ENCODE measurements around the gene KRTAP10-10. TPM values are rescaled to one million over a fixed set of nuclear protein-coding genes. Genes with fewer than 3 reads are reported as not detected.
"Not testable (repeated sequence)": the region's sequence is repeated elsewhere in the genome, so short reads cannot be mapped to it uniquely, and the experiment has no call there.

The KRTAP10-10 gene
- total and polyA plus RNA-seq, 4 donors: not detected

- no peak for DNase-seq (ENCODE audit: low spot score)
- 81% methylated on average over 10 of the region's 10 CpGs for WGBS
- H3K9me3 ChIP-seq (ENCODE audit: control insufficient read depth in 4 of 4, low read length in 3 of 4): peaks cover 0 to 6% (median 0%) of the 10 kb centered on the region in 4 donors
- H3K4me1 ChIP-seq (ENCODE audit: control insufficient read depth in 4 of 4, insufficient read depth in 4 of 4, low read length in 3 of 4): peaks cover 1 to 27% (median 16%) of the 10 kb centered on the region in 4 donors
- H3K9ac ChIP-seq (ENCODE audit: low read depth in 1 of 2, low read length in 2 of 2): no peak overlapping the region
- H3K4me3 ChIP-seq (ENCODE audit: low read depth in 1 of 3, low read length in 3 of 3): no peak overlapping the region
- TF ChIP-seq FOXA2 (IDR thresholded peaks at IDR 0.05): no peak
- TF ChIP-seq REST (IDR thresholded peaks at IDR 0.05): no peak
- TF ChIP-seq RAD21 (IDR thresholded peaks at IDR 0.05): no peak
- no peak for TF ChIP-seq ATF3 (IDR thresholded peaks at IDR 0.05)
- TF ChIP-seq EGR1 (IDR thresholded peaks at IDR 0.05; ENCODE audit: low read depth in 2 of 2): no peak
- TF ChIP-seq HNF4G (IDR thresholded peaks at IDR 0.05): no peak
- TF ChIP-seq TAF1 (conservative IDR thresholded peaks at IDR 0.05): no peak
- TF ChIP-seq MAX (IDR thresholded peaks at IDR 0.05): no peak
- no peak for TF ChIP-seq ZBTB33 (IDR thresholded peaks at IDR 0.05)
- no peak for TF ChIP-seq CTCF (IDR thresholded peaks at IDR 0.05; ENCODE audit: low read depth, low read length, missing input control)
- no peak for TF ChIP-seq RXRA (IDR thresholded peaks at IDR 0.05)
- TF ChIP-seq GABPA (IDR thresholded peaks at IDR 0.05 in 1 of 2, conservative IDR thresholded peaks at IDR 0.05 in 1 of 2): no peak
- TF ChIP-seq NR2F2 (IDR thresholded peaks at IDR 0.05): no peak
- no peak for TF ChIP-seq HNF4A (conservative IDR thresholded peaks at IDR 0.05)
- TF ChIP-seq JUND (IDR thresholded peaks at IDR 0.05): no peak
- TF ChIP-seq YY1 (IDR thresholded peaks at IDR 0.05): no peak
- TF ChIP-seq SP1 (IDR thresholded peaks at IDR 0.05): no peak
- no peak for TF ChIP-seq FOXA1 (IDR thresholded peaks at IDR 0.05)
- H3K36me3 ChIP-seq (ENCODE audit: control insufficient read depth in 4 of 4, insufficient read depth in 3 of 4, low read depth in 1 of 4, low read length in 3 of 4): no peaks in the 10 kb centered on the region
- no peaks in the 10 kb centered on the region for H3K27me3 ChIP-seq (ENCODE audit: control insufficient read depth in 4 of 4, insufficient read depth in 4 of 4, low read length in 3 of 4)
- H3K27ac ChIP-seq (ENCODE audit: low read depth in 1 of 2, low read length in 2 of 2): no peak overlapping the region
Measured at GRCh38 chr21:44590311-44590721, 46.8 kb upstream of the KRTAP10-10 start.

GRCh38 chr21:44590897-44591800, 46.0 kb upstream of the KRTAP10-10 start:
- H3K4me3 ChIP-seq (ENCODE audit: low read depth in 1 of 3, low read length in 3 of 3); H3K9ac ChIP-seq (ENCODE audit: low read depth in 1 of 2, low read length in 2 of 2); H3K9me3 ChIP-seq (ENCODE audit: control insufficient read depth in 4 of 4, low read length in 3 of 4); DNase-seq (ENCODE audit: low spot score); H3K27ac ChIP-seq (ENCODE audit: low read depth in 1 of 2, low read length in 2 of 2); H3K36me3 ChIP-seq (ENCODE audit: control insufficient read depth in 4 of 4, insufficient read depth in 3 of 4, low read depth in 1 of 4, low read length in 3 of 4); H3K27me3 ChIP-seq (ENCODE audit: control insufficient read depth in 4 of 4, insufficient read depth in 4 of 4, low read length in 3 of 4): not testable (repeated sequence)
- 68% methylated on average over 18 of the region's 19 CpGs for WGBS
- H3K4me1 ChIP-seq (ENCODE audit: control insufficient read depth in 4 of 4, insufficient read depth in 4 of 4, low read length in 3 of 4): peaks cover 1 to 27% (median 16%) of the 10 kb centered on the region in 4 donors

- not testable (repeated sequence) for DNase-seq (ENCODE audit: low spot score); H3K9ac ChIP-seq (ENCODE audit: low read depth in 1 of 2, low read length in 2 of 2); H3K36me3 ChIP-seq (ENCODE audit: control insufficient read depth in 4 of 4, insufficient read depth in 3 of 4, low read depth in 1 of 4, low read length in 3 of 4); H3K4me3 ChIP-seq (ENCODE audit: low read depth in 1 of 3, low read length in 3 of 3); H3K9me3 ChIP-seq (ENCODE audit: control insufficient read depth in 4 of 4, low read length in 3 of 4); H3K27me3 ChIP-seq (ENCODE audit: control insufficient read depth in 4 of 4, insufficient read depth in 4 of 4, low read length in 3 of 4); H3K27ac ChIP-seq (ENCODE audit: low read depth in 1 of 2, low read length in 2 of 2)
- WGBS: 34% methylated on average over 4 of the region's 4 CpGs
- peaks cover 1 to 27% (median 16%) of the 10 kb centered on the region in 4 donors for H3K4me1 ChIP-seq (ENCODE audit: control insufficient read depth in 4 of 4, insufficient read depth in 4 of 4, low read length in 3 of 4)
Measured at GRCh38 chr21:44591801-44592130, 45.4 kb upstream of the KRTAP10-10 start.

Measured in liver (tissue), 9 donors.